ENCODE data around the gene SMIM36.

GRCh38 chr17:55540414-55541091 is 29.3 kb upstream of the SMIM36 start:
- TF ChIP-seq, protein P1, sequence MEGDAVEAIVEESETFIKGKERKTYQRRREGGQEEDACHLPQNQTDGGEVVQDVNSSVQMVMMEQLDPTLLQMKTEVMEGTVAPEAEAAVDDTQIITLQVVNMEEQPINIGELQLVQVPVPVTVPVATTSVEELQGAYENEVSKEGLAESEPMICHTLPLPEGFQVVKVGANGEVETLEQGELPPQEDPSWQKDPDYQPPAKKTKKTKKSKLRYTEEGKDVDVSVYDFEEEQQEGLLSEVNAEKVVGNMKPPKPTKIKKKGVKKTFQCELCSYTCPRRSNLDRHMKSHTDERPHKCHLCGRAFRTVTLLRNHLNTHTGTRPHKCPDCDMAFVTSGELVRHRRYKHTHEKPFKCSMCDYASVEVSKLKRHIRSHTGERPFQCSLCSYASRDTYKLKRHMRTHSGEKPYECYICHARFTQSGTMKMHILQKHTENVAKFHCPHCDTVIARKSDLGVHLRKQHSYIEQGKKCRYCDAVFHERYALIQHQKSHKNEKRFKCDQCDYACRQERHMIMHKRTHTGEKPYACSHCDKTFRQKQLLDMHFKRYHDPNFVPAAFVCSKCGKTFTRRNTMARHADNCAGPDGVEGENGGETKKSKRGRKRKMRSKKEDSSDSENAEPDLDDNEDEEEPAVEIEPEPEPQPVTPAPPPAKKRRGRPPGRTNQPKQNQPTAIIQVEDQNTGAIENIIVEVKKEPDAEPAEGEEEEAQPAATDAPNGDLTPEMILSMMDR (conservative IDR thresholded peaks at IDR 0.05; ENCODE audit: low read depth in 2 of 2), result no peak
- TF ChIP-seq POLR2AphosphoS5 (IDR thresholded peaks at IDR 0.05; ENCODE audit: low read depth), result no peak
- no peak for TF ChIP-seq STAT1 (IDR thresholded peaks at IDR 0.05; ENCODE audit: unreplicated experiment)
- no peak for TF ChIP-seq EZH2 (IDR thresholded peaks at IDR 0.05; ENCODE audit: low read depth, unreplicated experiment)
- no peak for TF ChIP-seq EZH2phosphoT487 (IDR thresholded peaks at IDR 0.05; ENCODE audit: unreplicated experiment)
- TF ChIP-seq ZNF114 (CRISPR knock-in tag; IDR thresholded peaks at IDR 0.05), result no peak
- no peak for TF ChIP-seq CREB1 (CRISPR knock-in tag; IDR thresholded peaks at IDR 0.05; ENCODE audit: low read depth)
- TF ChIP-seq, protein P2, sequence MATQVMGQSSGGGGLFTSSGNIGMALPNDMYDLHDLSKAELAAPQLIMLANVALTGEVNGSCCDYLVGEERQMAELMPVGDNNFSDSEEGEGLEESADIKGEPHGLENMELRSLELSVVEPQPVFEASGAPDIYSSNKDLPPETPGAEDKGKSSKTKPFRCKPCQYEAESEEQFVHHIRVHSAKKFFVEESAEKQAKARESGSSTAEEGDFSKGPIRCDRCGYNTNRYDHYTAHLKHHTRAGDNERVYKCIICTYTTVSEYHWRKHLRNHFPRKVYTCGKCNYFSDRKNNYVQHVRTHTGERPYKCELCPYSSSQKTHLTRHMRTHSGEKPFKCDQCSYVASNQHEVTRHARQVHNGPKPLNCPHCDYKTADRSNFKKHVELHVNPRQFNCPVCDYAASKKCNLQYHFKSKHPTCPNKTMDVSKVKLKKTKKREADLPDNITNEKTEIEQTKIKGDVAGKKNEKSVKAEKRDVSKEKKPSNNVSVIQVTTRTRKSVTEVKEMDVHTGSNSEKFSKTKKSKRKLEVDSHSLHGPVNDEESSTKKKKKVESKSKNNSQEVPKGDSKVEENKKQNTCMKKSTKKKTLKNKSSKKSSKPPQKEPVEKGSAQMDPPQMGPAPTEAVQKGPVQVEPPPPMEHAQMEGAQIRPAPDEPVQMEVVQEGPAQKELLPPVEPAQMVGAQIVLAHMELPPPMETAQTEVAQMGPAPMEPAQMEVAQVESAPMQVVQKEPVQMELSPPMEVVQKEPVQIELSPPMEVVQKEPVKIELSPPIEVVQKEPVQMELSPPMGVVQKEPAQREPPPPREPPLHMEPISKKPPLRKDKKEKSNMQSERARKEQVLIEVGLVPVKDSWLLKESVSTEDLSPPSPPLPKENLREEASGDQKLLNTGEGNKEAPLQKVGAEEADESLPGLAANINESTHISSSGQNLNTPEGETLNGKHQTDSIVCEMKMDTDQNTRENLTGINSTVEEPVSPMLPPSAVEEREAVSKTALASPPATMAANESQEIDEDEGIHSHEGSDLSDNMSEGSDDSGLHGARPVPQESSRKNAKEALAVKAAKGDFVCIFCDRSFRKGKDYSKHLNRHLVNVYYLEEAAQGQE (IDR thresholded peaks at IDR 0.05; ENCODE audit: unreplicated experiment), result no peak
- TF ChIP-seq NANOG (IDR thresholded peaks at IDR 0.05; ENCODE audit: borderline replicate concordance), result no peak
- no peak for TF ChIP-seq ETS1 (IDR thresholded peaks at IDR 0.05)
- no peak for TF ChIP-seq JUNB (IDR thresholded peaks at IDR 0.05; ENCODE audit: unreplicated experiment)
- TF ChIP-seq, protein P3, sequence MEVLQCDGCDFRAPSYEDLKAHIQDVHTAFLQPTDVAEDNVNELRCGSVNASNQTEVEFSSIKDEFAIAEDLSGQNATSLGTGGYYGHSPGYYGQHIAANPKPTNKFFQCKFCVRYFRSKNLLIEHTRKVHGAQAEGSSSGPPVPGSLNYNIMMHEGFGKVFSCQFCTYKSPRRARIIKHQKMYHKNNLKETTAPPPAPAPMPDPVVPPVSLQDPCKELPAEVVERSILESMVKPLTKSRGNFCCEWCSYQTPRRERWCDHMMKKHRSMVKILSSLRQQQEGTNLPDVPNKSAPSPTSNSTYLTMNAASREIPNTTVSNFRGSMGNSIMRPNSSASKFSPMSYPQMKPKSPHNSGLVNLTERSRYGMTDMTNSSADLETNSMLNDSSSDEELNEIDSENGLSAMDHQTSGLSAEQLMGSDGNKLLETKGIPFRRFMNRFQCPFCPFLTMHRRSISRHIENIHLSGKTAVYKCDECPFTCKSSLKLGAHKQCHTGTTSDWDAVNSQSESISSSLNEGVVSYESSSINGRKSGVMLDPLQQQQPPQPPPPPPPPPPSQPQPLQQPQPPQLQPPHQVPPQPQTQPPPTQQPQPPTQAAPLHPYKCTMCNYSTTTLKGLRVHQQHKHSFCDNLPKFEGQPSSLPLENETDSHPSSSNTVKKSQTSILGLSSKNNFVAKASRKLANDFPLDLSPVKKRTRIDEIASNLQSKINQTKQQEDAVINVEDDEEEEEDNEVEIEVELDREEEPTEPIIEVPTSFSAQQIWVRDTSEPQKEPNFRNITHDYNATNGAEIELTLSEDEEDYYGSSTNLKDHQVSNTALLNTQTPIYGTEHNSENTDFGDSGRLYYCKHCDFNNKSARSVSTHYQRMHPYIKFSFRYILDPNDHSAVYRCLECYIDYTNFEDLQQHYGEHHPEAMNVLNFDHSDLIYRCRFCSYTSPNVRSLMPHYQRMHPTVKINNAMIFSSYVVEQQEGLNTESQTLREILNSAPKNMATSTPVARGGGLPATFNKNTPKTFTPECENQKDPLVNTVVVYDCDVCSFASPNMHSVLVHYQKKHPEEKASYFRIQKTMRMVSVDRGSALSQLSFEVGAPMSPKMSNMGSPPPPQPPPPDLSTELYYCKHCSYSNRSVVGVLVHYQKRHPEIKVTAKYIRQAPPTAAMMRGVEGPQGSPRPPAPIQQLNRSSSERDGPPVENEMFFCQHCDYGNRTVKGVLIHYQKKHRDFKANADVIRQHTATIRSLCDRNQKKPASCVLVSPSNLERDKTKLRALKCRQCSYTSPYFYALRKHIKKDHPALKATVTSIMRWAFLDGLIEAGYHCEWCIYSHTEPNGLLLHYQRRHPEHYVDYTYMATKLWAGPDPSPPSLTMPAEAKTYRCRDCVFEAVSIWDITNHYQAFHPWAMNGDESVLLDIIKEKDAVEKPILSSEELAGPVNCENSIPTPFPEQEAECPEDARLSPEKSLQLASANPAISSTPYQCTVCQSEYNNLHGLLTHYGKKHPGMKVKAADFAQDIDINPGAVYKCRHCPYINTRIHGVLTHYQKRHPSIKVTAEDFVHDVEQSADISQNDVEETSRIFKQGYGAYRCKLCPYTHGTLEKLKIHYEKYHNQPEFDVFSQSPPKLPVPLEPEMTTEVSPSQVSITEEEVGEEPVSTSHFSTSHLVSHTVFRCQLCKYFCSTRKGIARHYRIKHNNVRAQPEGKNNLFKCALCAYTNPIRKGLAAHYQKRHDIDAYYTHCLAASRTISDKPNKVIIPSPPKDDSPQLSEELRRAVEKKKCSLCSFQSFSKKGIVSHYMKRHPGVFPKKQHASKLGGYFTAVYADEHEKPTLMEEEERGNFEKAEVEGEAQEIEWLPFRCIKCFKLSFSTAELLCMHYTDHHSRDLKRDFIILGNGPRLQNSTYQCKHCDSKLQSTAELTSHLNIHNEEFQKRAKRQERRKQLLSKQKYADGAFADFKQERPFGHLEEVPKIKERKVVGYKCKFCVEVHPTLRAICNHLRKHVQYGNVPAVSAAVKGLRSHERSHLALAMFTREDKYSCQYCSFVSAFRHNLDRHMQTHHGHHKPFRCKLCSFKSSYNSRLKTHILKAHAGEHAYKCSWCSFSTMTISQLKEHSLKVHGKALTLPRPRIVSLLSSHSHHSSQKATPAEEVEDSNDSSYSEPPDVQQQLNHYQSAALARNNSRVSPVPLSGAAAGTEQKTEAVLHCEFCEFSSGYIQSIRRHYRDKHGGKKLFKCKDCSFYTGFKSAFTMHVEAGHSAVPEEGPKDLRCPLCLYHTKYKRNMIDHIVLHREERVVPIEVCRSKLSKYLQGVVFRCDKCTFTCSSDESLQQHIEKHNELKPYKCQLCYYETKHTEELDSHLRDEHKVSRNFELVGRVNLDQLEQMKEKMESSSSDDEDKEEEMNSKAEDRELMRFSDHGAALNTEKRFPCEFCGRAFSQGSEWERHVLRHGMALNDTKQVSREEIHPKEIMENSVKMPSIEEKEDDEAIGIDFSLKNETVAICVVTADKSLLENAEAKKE (CRISPR knock-in tag; IDR thresholded peaks at IDR 0.05), result no peak
